Stimulated activated CD8-positive, alpha-beta memory T cell treated with anti-CD3 and anti-CD28 coated beads, Interleukin-7, amount 100 ng/mL, for 4 hours (primary cell): ENCODE results near the gene PASK.

Source experiments
- DNase-seq, 2 donors: peaks; one replicate each; pipeline ENCODE4 v3.0.0-alpha.2; 2020; ENCODE audit warnings: low read depth in 2 of 2

The PASK gene

DNA sequence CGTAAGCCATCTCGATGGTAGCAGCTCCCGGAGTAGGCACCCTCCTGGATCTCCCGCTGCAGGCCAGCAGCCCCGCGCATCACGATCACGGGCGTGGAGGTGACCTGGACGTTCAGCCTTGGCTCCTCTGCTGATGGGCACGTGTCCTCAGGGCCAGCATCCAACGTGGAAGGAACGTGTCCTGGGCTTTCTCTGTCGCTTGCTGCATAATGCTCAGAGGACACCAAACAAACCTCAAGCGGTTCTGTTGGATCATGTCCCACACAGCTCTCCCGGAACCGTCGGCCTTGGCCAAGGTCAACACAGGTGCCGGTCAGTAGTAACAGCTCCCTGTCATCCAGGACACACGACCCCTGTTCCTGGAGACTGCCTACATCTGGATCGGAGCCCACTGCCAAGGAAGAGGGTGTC, 23.1 kb downstream of the PASK start:
- DNase-seq = no peak

GRCh38 chr2:241125626-241126025, 23.6 kb downstream of the PASK start:
- no peak for DNase-seq

GRCh38 chr2:241123816-241124536, 25.3 kb downstream of the PASK start:
- no peak for DNase-seq

DNA sequence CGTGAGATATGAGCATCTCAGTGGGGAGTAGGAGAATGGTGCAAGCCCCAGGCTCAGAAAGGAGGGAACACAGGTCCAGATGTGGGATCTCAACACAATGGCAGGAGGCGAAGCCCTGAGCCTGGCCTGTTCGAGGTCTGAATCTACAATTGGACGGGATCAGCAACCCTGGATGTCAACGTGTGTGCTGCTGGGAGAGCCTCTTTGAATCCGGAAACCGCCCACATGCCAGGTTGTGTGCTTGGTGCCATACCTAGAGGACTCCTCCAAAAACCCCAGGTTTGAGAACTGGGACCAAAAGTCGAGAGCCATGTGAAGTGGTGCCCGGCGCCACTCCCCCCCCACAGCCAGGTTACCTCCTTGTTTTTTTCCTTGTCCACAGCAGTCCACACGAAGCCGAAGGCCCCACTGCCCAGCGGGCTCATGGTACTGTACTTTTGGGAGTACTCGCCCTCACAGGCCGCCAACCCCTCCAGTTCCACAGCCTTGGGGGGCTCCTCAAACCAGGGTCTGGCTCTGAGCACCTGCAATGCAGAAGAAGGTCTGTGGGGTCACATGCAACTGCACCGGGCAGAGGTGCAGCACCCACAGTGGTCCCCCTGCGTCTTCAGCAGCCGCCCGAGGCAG, 26.8 kb downstream of the PASK start:
- DNase-seq = no peak

- no peak for DNase-seq
Measured at GRCh38 chr2:241121008-241121407, 28.3 kb downstream of the PASK start.

GRCh38 chr2:241120440-241120839, 28.8 kb downstream of the PASK start:
- DNase-seq = no peak

DNA sequence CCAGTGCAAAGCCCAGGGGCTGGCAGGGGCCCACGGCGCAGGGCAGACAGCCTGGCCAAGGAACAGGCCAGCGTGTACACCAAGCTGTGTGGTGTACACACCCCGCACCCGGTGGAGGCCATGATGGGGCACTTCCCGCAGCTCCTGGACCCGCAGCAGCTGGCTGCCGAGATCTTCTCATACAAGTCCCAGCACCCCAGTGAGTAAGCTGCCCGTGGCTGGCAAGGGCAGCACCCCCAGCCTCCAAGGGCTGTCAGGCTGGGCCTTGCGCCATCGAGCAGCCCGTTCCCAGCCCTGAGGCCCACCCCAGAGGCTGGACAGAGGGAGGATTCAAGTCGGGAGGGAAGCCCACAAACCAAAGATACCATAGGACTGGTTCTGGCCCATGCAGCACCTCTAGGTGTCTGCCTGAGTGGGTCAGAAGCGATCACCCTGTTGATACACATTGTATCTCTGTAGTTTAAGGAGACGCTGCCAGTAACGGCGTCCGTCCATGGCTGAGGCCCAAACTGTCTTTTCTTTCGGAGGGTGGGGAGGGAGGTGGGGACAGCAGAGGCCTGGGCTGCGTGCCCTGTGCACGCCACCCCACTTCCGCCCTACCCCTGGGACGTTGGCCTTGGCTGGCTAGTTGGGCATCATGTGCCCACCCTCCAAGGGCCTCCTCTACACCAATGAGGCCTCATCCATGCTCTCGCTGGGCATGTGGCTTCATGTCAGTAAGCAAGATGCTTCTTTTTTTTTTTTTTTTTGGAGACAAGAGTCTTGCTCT, 30.4 kb downstream of the PASK start:
- no peak for DNase-seq

DNA sequence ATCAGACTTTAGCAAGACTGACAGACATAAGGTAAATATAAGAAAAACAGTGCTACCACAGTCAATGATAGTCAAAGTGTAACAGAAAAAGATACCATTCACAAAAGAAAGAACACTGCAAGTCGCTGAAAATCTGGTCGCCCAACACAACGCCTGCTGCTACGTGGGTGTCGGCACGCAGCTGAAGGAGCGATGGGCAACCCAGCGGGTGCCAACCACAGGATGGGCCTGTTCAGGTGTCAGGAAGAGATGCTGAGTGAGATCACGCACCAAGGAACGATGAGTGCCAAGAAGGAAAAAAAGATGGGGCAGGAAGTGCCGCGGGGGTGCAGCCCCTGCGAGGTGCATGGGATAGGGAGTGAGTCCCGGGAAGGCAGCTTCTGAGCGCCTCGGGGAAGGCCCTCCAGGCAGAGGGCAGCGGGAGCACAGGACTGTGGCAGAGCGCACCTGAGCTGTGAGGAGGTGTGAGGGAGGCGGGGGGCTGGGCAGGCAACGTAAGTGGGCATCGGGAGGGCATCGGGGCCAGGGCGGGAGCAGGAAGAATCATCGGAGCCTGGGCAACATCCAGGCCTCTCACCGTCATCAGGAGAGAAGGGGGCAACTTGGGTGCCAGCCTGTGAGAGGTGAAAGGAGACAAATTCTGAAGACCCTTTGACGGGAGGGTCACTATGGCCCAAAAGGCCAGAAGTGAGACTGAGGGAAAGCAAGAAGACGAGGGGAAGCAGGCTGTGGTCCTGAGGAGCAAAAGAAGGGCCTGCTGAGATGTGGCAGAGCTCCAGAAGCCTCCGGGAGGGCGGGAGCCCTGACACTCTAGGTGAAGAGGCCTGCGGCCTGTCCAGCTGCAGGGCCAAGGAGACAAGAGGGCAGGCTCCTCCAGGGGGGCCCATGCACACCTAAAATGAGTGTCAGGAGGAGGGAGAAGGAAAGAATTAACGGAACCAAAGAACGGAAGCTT, 32.4 kb downstream of the PASK start:
- no peak for DNase-seq

DNA sequence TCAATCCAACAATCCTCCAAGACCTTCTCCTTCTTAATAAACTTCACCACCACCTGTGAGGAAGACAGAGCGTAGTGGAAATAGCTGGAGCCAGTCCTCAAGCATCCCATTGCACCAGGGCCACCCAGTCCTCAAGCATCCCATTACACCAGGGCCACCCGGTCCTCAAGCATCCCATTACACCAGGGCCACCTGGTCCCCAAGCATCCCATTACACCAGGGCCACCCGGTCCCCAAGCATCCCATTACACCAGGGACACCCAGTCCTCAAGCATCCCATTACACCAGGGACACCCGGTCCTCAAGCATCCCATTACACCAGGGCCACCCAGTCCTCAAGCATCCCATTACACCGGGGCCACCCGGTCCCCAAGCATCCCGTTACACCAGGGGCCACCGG, 33.9 kb downstream of the PASK start:
- no peak for DNase-seq

DNA sequence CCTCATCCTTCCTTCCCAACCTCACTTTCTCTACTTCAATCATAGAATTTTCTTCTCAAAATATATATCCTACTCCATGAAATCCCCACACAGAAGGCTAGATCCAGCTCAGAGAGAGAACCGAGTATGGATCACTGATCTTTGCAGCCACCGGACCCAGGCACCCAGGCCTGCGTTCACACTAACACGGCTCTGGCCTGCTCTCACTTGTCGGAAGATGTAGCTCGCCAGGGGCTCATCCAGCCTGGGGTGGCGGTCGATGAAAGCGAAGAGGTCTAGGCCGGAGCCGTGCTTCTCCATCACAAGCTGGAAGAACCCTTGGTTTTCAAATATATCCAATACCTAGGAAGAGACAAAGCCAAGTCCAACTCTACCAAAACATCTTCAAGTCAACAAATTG, 34.4 kb downstream of the PASK start:
- DNase-seq = no peak

DNA sequence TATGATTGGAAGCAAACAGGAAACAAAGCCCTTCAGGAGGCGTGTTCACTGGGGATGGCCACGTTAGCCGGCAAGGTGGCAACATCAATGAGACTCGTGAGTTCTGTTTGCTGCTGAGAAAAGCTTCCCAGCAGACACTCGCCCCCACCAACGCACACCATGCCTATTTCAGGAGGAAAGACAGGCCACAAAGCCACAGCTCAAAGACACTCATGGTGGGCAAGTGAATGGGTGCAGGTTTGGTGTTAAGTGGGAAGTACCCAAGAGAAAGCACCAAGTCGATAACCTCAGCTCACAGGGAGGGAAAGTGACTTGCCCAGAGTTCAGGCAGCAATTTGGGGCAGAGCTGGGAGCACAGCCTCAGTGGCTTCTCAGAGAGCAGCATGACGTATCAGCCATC, 36.7 kb downstream of the PASK start:
- peak; percentile 27 to 48 for DNase-seq

GRCh38 chr2:241112046-241112445, 37.2 kb downstream of the PASK start:
- DNase-seq = no peak

GRCh38 chr2:241111440-241111805, 37.8 kb downstream of the PASK start:
- no peak for DNase-seq

DNA sequence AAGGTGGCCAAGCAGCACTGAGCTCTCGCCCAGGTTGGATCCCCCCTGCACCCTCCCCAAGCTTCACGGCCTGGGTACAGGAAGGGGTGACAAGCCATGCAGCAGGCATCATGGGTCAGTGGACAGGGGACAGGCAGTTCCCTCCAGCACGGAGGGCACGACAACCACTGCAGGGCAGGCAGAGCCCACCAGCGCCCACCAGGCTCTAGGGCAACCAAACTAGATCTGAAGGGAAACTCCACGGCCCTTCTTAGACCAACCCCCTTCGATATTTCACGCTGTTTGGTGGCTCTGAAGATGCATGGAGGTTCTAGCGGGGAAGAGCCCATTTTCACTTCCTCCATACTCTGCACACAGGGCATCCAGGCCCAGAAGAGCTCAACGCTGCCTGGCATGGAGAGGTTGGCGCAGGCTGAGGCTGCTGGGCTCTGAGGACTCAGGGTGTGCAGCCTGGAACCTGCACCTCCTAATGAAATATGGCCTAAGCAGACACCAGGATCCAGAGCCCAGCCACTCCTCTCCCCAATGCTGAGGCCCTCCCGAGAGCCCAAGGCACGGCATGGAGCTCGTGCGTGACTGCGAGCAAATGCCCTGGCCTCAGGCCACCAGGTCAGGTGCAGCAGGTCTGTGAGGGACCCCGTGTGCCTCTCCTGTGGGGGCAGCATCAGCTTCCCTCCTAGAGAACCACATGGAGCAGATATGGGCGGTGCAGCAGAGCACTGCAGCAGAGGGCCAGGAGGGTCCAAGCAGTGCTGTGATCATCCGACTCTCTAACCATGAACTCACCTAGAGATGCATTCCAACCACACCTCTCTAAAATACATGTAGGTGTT, 38.4 kb downstream of the PASK start:
- no peak for DNase-seq

DNA sequence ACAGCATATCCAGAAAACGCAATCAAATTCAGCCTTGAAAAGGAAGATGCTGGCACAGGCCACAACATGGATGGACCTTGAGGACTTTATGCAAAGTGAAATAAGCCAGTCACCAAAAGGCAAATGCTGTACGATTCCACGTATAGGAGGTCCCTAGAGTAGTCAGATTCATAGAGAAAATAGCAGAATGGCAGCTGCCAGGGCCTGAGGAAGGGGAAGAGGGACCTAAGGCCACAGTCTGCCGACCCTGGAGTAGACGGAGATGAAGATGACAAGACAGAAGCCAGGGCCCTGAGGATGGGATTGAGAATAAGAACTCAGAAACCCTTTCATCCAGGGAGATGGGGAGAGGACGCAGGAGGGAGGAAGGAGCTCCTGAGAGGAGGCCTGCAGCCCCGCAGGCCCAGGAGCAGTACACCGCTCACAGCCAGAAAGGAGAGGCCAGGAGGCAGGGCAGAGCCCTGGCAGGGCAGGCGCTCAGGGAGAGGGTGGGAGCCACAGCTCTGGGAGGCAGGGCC, 39.1 kb downstream of the PASK start:
- no peak for DNase-seq

DNA sequence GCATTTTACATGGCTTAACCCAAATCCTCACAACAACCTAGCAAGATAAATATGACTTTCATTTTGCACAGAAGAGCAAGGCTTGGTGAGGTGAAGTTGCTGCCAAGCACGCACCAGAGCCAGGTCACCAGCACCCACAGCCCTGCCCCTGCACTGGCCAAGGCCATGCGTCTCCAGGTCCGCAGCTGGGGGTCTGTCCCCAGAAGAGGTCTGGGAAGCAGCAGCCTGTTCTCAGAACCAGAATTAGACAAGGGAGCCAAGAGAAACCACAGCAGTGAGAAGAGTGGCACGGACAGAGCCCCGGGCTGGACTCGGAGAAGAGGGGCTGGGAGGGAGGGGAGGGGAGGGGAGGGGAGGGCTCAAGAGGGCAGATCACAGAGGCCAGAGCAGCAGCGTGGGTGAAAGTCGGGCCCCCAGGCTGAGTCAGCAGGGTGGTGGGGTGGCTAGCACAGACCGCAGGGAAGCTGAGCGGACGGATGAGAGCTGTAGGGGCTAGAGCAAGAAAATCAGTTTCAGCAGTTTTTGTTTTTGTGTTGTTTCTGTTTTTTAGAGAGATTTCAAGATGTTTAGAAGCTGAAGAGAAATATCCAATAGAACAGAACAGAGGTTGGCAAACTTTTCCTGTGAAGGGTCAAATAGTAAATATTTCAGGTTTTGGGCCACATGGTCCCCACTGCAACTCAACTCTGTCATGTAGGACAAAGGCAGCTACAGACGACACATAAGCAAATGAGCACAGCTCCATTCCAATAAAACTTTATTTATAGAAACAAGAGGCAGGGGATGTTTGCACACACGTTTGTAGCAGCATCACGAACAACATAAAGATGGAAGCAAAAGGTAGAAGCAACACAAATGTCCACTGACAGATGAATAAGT, 39.8 kb downstream of the PASK start:
- no peak for DNase-seq

GRCh38 chr2:241108271-241109209, 40.7 kb downstream of the PASK start:
- no peak for DNase-seq

DNA sequence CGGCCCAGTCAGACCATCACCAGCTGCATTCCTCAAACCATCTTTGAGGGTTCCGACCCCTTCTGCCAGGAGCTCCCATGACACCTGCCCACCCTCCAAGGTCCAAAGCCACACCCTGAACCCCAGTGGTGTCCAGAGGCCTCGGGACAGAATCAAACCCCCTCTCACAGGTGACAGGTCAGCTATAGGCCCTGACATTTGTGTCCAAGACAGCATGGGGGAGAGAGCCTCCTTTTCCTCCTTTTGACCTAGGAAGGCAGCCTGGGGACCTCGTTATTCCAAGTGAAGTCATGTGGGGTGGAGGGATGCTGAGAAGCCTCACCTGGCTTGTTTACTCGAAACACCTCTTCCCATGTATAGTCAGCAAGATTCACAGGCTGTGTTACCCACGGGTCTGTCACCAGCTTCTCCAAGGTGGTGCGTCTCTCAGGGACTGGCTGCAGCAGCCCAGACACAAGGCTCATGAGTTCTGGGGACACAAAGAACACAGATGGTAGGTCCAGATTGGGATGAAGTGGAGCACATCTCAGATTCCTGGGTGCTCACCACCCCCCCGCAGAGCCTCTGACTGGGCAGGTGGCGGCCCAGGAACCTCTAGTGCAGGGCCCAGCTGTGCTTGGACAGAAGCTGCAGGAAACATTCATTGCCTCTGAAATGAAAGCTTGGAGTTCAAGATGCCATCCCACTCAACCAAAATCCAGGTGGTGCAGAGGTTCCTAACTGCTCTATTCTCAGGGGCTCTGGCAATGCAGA, 42.1 kb downstream of the PASK start:
- no peak for DNase-seq
